HepG2 (cell line): Measurements from ENCODE around the gene TBC1D2B. TPM values are rescaled to one million over a fixed set of nuclear protein-coding genes. Genes with fewer than 3 reads are reported as not detected.

Experiments used
- ATAC-seq: fragments of 200-7000 bp; cut with Tn5 transposase; 3 replicates; pipeline ENCODE4 v1.9.1; 2020; ENCODE audit warnings: mild to moderate bottlenecking, moderate library complexity
- BruUV-seq: library from RNA; stranded (reverse); fragments of 400-500 nt; replicated peaks from 2 replicates; lab custom pipeline; 2021; lab: Mats Ljungman, UMichigan
- CTCF ChIA-PET: fragments of 300-600 bp; formaldehyde crosslinking; extraction: SDS; loops from one replicate; lab custom pipeline; 2021; ENCODE audit warnings: low total read pairs, inconsistent platforms, low intra/inter-chr PET ratio; lab: Yijun Ruan, JAX
- POLR2A ChIA-PET: fragments of 350-600 bp; sonication (Branson Sonifier 250); formaldehyde crosslinking; loops from one replicate; lab custom pipeline; 2020; ENCODE audit warnings: antibody characterized with exemption, inconsistent platforms; lab: Yijun Ruan, JAX
- DNase-seq: peaks from one replicate; pipeline ENCODE4 v3.0.0-alpha.2; 2015; ENCODE audit warnings: low spot score
- FAIRE-seq: peaks from 3 replicates; lab custom pipeline; 2011; peaks lifted over from hg19 to GRCh38; lab: Jason Lieb, UNC
- H2AFZ ChIP-seq: one replicate; pipeline ENCODE4 v1.6.1; 2011; ENCODE audit warnings: low read length, inconsistent platforms
- H3K27ac ChIP-seq: fragments of 300-600 bp; 3 replicates; pipeline ENCODE4 v1.8.0; 2011; ENCODE audit warnings: mixed run types, mild to moderate bottlenecking, mixed read lengths, low read length, inconsistent platforms; ENCODE audit not compliant: insufficient read depth; ENCODE audit errors: extremely low read length
- H3K27me3 ChIP-seq, 2 experiments: fragments of 200-600 bp in 1 of 2; 2 replicates in 1 of 2; 3 replicates in 1 of 2; pipeline versions ENCODE4 v1.6.0 to v1.8.0; 2011; ENCODE audit warnings: low read length in 2 of 2, mild to moderate bottlenecking in 2 of 2, moderate library complexity in 2 of 2, inconsistent platforms in 1 of 2; ENCODE audit not compliant: insufficient read depth in 2 of 2, control insufficient read depth in 1 of 2
- H3K36me3 ChIP-seq, 2 experiments: fragments of 200-600 bp in 1 of 2; replicated peaks in 1 of 2; 2 replicates in 1 of 2; 3 replicates in 1 of 2; pipeline versions ENCODE4 v1.5.1 to v1.8.0; 2011; ENCODE audit warnings: low read length in 2 of 2, inconsistent platforms in 1 of 2; ENCODE audit not compliant: insufficient read depth in 2 of 2, control insufficient read depth in 1 of 2
- H3K4me1 ChIP-seq: 2 replicates; pipeline ENCODE4 v1.5.1; 2012; ENCODE audit warnings: low read length, inconsistent platforms; ENCODE audit not compliant: insufficient read depth
- H3K4me2 ChIP-seq: 2 replicates; pipeline ENCODE4 v1.6.0; 2011; ENCODE audit warnings: low read depth, low read length, inconsistent platforms
- H3K4me3 ChIP-seq, 3 experiments: fragments of 200-600 bp in 1 of 3; sonication (generic), shearing (Covaris generic) in 1 of 3; replicated peaks in 1 of 3; 2 replicates each; pipeline ENCODE4 v1.5.1; 2011 to 2016; ENCODE audit warnings: low read length in 3 of 3, inconsistent platforms in 2 of 3, low read depth in 2 of 3, mild to moderate bottlenecking in 2 of 3, control low read depth in 1 of 3, mixed read lengths in 1 of 3; ENCODE audit not compliant: insufficient read depth in 1 of 3
- H3K79me2 ChIP-seq: one replicate; pipeline ENCODE4 v1.6.1; 2011; ENCODE audit warnings: low read length, inconsistent platforms; ENCODE audit not compliant: insufficient read depth
- H3K9ac ChIP-seq: 2 replicates; pipeline ENCODE4 v1.6.0; 2011; ENCODE audit warnings: mild to moderate bottlenecking, low read depth, low read length, inconsistent platforms; ENCODE audit not compliant: insufficient read depth
- H3K9me3 ChIP-seq: 2 replicates; pipeline ENCODE4 v1.5.1; 2012; ENCODE audit warnings: mild to moderate bottlenecking, low read length
- H4K20me1 ChIP-seq: 2 replicates; pipeline ENCODE4 v1.6.0; 2011; ENCODE audit warnings: inconsistent platforms, mild to moderate bottlenecking, low read length, moderate library complexity; ENCODE audit not compliant: insufficient read depth
- DZIP1 ChIP-seq: sonication (generic); formaldehyde crosslinking; IDR thresholded peaks from 2 replicates; pipeline ENCODE4 v1.5.0; 2020; ENCODE audit warnings: mild to moderate bottlenecking, missing genetic modification reagents
- KLF9 ChIP-seq: IDR thresholded peaks from 2 replicates; pipeline ENCODE4 v1.6.1; 2016; ENCODE audit warnings: low read depth
- MAZ ChIP-seq, 2 experiments: sonication (generic) in 1 of 2; formaldehyde crosslinking in 1 of 2; IDR thresholded peaks; 2 replicates each; pipeline versions ENCODE4 v1.5.0 to v1.6.1; 2012 to 2020; ENCODE audit warnings: low read depth in 2 of 2, mild to moderate bottlenecking in 2 of 2, borderline replicate concordance in 1 of 2, improper control_type of control experiment in 1 of 2, low read length in 1 of 2, missing genetic modification reagents in 1 of 2, moderate library complexity in 1 of 2
- RBAK ChIP-seq: sonication (generic); formaldehyde crosslinking; IDR thresholded peaks from 2 replicates; pipeline ENCODE4 v1.5.1; 2020; ENCODE audit warnings: mild to moderate bottlenecking, missing genetic modification reagents
- ZMYM4 ChIP-seq: sonication (generic); formaldehyde crosslinking; IDR thresholded peaks from 2 replicates; pipeline ENCODE4 v1.8.1; 2023; ENCODE audit warnings: mild to moderate bottlenecking, missing genetic modification reagents
- ZNF274 ChIP-seq: sonication (generic); formaldehyde crosslinking; IDR thresholded peaks from 2 replicates; pipeline ENCODE4 v1.5.1; 2020; ENCODE audit warnings: mild to moderate bottlenecking, missing genetic modification reagents
- ZNF503 ChIP-seq: sonication (generic); formaldehyde crosslinking; IDR thresholded peaks from 2 replicates; pipeline ENCODE4 v1.4.0; 2020; ENCODE audit warnings: missing genetic modification reagents
- ZNF552 ChIP-seq: sonication (generic); formaldehyde crosslinking; IDR thresholded peaks from 2 replicates; pipeline ENCODE4 v1.9.0; 2022; ENCODE audit warnings: missing genetic modification reagents, mild to moderate bottlenecking, borderline replicate concordance
- ZNF703 ChIP-seq: sonication (generic); formaldehyde crosslinking; IDR thresholded peaks from 2 replicates; pipeline ENCODE4 v1.5.1; 2020; ENCODE audit warnings: missing genetic modification reagents, mild to moderate bottlenecking, moderate library complexity, borderline replicate concordance
- ZNF784 ChIP-seq: sonication (generic); formaldehyde crosslinking; IDR thresholded peaks from 2 replicates; pipeline ENCODE4 v1.5.1; 2020; ENCODE audit warnings: missing genetic modification reagents, mild to moderate bottlenecking, borderline replicate concordance
- WGBS: methylation state at CpG from one replicate; pipeline ENCODE4 v1.1.6; 2017; ENCODE audit warnings: low lambda C conversion rate; 5-methylcytosine and 5-hydroxymethylcytosine counted together
- in situ Hi-C: cut with HindIII; loops from 2 replicates; pipeline ENCODE4 v1.10.0; 2017; ENCODE audit warnings: low pct_unique_long_range_greater_than_20kb; ENCODE audit not compliant: extremely low pct_ligation_motif_present
- intact Hi-C: fragments of 100-400 bp; cut with micrococcal nuclease; formaldehyde crosslinking; loops from one replicate; pipeline ENCODE4 v1.10.0; 2022; ENCODE audit not compliant: unreplicated experiment
- polyA plus RNA-seq, 8 experiments: library from polyadenylated mRNA; depleted of rRNA in 3 of 8; stranded (reverse) in 7 of 8; unstranded in 1 of 8; fragments of >200 nt; fragmentation: Illumina TruSeq in 4 of 8; extraction: Trizol in 4 of 8; gene quantifications; 2 replicates each; pipeline versions ENCODE4 v1.2.1 to v1.2.3, GENCODE V29; 2011 to 2016; ENCODE audit warnings: low read depth in 4 of 8, missing spikeins in 1 of 8, mixed read lengths in 1 of 8; ENCODE audit not compliant: insufficient read depth in 1 of 8
- total RNA-seq, 5 experiments: library from RNA; depleted of rRNA; stranded (reverse); fragments of >200 nt; fragmentation: Illumina TruSeq; extraction: Trizol; gene quantifications; 2 replicates each; pipeline ENCODE4 v1.2.3, GENCODE V29; 2016; ENCODE audit warnings: low read depth in 1 of 5

TBC1D2B gene
- total and polyA plus RNA-seq, 2 of the 13 experiments (the other 11 are each of a cell fraction or from before 2014, with no cell fraction given): 10.1 to 14.4 TPM

- DNase-seq (no peak), FAIRE-seq (no peak), ATAC-seq (no peak)
- Histone ChIP-seq H3K36me3 (peaks cover 13 to 24% of the 10 kb centered on the region in 2 experiments; a peak in 4 of 5 replicates), H3K27me3 (no peaks in the 10 kb centered on the region), H3K9ac (no peak overlapping the region), H3K27ac (no peak overlapping the region), H3K4me1 (no peaks in the 10 kb centered on the region), H3K9me3 (no peaks in the 10 kb centered on the region), H2AFZ (no peak overlapping the region), H3K4me2 (no peak overlapping the region), H4K20me1 (no peaks in the 10 kb centered on the region), H3K4me3 (no peak overlapping the region), H3K79me2 (no peaks in the 10 kb centered on the region)
- 99% methylated on average over 2 of the region's 2 CpGs for WGBS
- intact Hi-C loops: no loop called here
- POLR2A ChIA-PET: no interaction called here
- no TSS peak for BruUV-seq
- CTCF ChIA-PET: no interaction called here
- in situ Hi-C loops: no loop called here
- TF ChIP-seq ZNF703 (CRISPR knock-in tag): no peak
- TF ChIP-seq ZNF784: no peak
These were observed 53.0 kb downstream of the TBC1D2B start for GRCh38 chr15:78024519-78024870.

GRCh38 chr15:78023865-78024518, 53.5 kb downstream of the TBC1D2B start:
- TF ChIP-seq MAZ (IDR thresholded peaks at IDR 0.05; ENCODE audit: borderline replicate concordance, low read depth, low read length) (no peak), MAZ (CRISPR knock-in tag; IDR thresholded peaks at IDR 0.05; ENCODE audit: low read depth) (no peak), KLF9 (CRISPR knock-in tag) (no peak), DZIP1 (CRISPR knock-in tag) (no peak), ZNF274 (CRISPR knock-in tag) (no peak), RBAK (CRISPR knock-in tag) (no peak), ZNF503 (no peak), ZNF552 (CRISPR knock-in tag) (no peak), ZMYM4 (CRISPR knock-in tag) (no peak)
- TF ChIP-seq, all 625 proteins: peak for 0
- no peak overlapping the region for H3K27ac ChIP-seq
- no peak for FAIRE-seq
- H3K9me3 ChIP-seq: no peaks in the 10 kb centered on the region
- H2AFZ ChIP-seq: no peak overlapping the region
- H3K4me1 ChIP-seq: peaks cover 2% of the 10 kb centered on the region; the same call in 1 of the 2 replicates
- H3K9ac ChIP-seq: no peak overlapping the region
- peaks cover 13 to 24% of the 10 kb centered on the region in 2 experiments; a peak in 4 of 5 replicates for H3K36me3 ChIP-seq
- BruUV-seq: no TSS peak
- no peak for DNase-seq
- WGBS: 98% methylated on average over 17 of the region's 17 CpGs
- POLR2A ChIA-PET: no interaction called here
- in situ Hi-C loops: no loop called here
- H3K27me3 ChIP-seq: no peaks in the 10 kb centered on the region
- CTCF ChIA-PET: no interaction called here
- no peaks in the 10 kb centered on the region for H3K79me2 ChIP-seq
- no peak for ATAC-seq
- no peak overlapping the region for H3K4me2 ChIP-seq
- no peaks in the 10 kb centered on the region for H4K20me1 ChIP-seq
- intact Hi-C loops: no loop called here
- H3K4me3 ChIP-seq: no peak overlapping the region
